HFFc6 (cell line): ENCODE results near the gene DHRSX. TPM values are rescaled to one million over a fixed set of nuclear protein-coding genes. Genes with fewer than 3 reads are reported as not detected.

ENCODE experiments used
- DNase-seq: peaks from one replicate; pipeline ENCODE4 v3.0.0-alpha.2; 2018
- H3K27ac Mint-ChIP-seq: 2 replicates; pipeline ENCODE4 v1.8.0; 2020; ENCODE audit warnings: mild to moderate bottlenecking, mixed read lengths
- H3K27me3 Mint-ChIP-seq: 2 replicates; pipeline ENCODE4 v1.8.0; 2021; ENCODE audit warnings: mild to moderate bottlenecking, moderate library complexity, mixed read lengths; ENCODE audit not compliant: insufficient read depth
- H3K36me3 Mint-ChIP-seq: 2 replicates; pipeline ENCODE4 v1.8.0; 2021; ENCODE audit warnings: low read depth, mixed read lengths
- H3K4me1 Mint-ChIP-seq: 2 replicates; pipeline ENCODE4 v1.8.0; 2020; ENCODE audit warnings: low read depth, mixed read lengths
- H3K4me3 Mint-ChIP-seq: 2 replicates; pipeline ENCODE4 v1.8.0; 2020; ENCODE audit warnings: mild to moderate bottlenecking, moderate library complexity, mixed read lengths
- H3K9me3 Mint-ChIP-seq: 2 replicates; pipeline ENCODE4 v1.8.0; 2020; ENCODE audit warnings: mild to moderate bottlenecking, mixed read lengths
- total RNA-seq, 6 experiments: library from RNA; stranded (reverse); fragmentation: NEBNext Ultra II Directional; extraction: Animal tissue kit (Norgen Biotek cat#: 25700); gene quantifications; 2 replicates in 1 of 6; 3 replicates in 5 of 6; pipeline ENCODE4 v1.2.3, GENCODE V29; 2021
- TF ChIP-seq, protein P1 (sequence below): fragments of 200-600 bp; sonication (generic); IDR thresholded peaks from 2 replicates; pipeline ENCODE4 v1.5.0; 2021; ENCODE audit warnings: antibody characterized with exemption, mild to moderate bottlenecking

Gene DHRSX
- total RNA-seq, 6 experiments from 2014 or later, result 19.6 to 27.1 (median 22.9) TPM

DNA sequence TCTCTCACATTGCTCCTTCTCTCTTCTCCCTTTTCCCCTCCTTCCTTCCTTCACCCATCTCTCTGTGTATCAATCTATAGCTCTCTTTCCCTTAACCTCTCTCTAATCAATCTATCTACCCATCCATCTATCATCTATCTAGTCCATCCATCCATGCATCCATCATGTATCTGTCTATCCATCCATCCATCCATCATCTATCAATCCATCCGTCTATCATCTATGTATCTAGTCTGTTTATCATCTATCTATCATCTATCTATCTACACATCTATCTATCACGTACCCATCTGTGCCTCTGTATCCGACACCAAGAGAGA is 307.5 kb downstream of the DHRSX start:
- Mint-ChIP-seq H3K4me1 (peaks cover 3% of the 10 kb centered on the region; the same call in 1 of the 2 replicates), H3K4me3 (no peak overlapping the region), H3K27me3 (peaks cover 1% of the 10 kb centered on the region; the same call in 1 of the 2 replicates), H3K36me3 (peaks cover 2% of the 10 kb centered on the region; the same call in 1 of the 2 replicates), H3K27ac (no peak overlapping the region), H3K9me3 (peaks cover 19% of the 10 kb centered on the region)
- TF ChIP-seq, protein P1, sequence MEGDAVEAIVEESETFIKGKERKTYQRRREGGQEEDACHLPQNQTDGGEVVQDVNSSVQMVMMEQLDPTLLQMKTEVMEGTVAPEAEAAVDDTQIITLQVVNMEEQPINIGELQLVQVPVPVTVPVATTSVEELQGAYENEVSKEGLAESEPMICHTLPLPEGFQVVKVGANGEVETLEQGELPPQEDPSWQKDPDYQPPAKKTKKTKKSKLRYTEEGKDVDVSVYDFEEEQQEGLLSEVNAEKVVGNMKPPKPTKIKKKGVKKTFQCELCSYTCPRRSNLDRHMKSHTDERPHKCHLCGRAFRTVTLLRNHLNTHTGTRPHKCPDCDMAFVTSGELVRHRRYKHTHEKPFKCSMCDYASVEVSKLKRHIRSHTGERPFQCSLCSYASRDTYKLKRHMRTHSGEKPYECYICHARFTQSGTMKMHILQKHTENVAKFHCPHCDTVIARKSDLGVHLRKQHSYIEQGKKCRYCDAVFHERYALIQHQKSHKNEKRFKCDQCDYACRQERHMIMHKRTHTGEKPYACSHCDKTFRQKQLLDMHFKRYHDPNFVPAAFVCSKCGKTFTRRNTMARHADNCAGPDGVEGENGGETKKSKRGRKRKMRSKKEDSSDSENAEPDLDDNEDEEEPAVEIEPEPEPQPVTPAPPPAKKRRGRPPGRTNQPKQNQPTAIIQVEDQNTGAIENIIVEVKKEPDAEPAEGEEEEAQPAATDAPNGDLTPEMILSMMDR, result no peak
- DNase-seq, result no peak

DNA sequence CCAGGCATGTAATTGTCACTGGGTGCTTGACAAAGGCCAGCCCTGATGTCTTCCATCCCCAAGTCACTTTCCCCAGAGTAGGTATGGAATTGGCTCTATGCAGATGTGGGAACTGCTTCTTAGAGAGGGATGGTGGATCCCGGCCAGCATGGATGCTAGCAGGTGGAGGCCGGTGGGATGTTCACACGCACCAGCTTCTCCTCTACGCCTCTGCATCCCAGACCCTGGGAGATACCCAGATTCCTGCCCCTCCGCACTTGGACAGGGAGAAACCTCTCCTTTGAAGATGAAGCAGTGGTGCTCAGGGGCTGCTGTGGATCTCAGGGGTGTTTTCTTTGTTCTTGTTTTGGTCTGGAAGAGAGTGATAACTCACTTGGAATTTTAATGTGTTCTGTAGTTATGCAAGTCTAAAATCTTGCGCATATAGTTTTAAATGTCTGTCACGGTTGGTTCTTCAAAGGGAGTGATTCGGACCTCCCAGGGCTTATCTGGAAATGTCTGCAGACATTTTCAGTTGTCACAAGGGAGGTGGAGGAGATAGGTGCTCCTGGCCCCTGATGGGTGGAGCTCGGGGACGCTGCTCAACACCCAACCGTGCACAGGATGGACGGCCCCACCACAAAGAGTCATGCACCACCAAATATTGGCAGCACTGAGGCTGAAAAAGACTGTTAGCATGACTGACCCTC is 308.0 kb downstream of the DHRSX start:
- no peak for DNase-seq
- Mint-ChIP-seq H3K36me3 (peaks cover 7% of the 10 kb centered on the region; the same call in 1 of the 2 replicates), H3K27ac (no peak overlapping the region), H3K4me3 (no peak overlapping the region), H3K27me3 (peaks cover 1% of the 10 kb centered on the region; the same call in 1 of the 2 replicates), H3K4me1 (peaks cover 4% of the 10 kb centered on the region; the same call in 1 of the 2 replicates), H3K9me3 (peaks cover 24% of the 10 kb centered on the region)
- TF ChIP-seq, protein P1, result no peak

DNA sequence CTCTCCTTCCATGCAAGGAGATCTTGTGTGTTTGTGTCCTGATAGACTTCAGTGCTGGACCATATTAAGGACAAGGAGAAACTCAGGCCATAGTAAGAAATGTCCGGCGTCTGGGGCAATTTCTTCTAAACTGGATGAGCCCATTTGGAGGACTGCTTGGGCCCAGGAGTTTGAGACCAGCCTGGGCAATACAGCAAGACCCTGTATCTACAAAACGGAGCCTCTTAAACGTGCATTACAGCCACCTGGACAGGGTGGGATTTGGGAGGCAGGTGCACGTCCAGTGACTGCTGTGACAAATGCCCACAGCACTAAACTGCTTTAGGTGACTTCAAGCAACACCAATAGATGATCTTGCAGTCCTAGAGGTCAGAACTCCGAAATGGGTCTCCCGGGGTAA is 311.9 kb downstream of the DHRSX start:
- no peak for DNase-seq
- H3K4me3 Mint-ChIP-seq, result no peak overlapping the region
- peaks cover 4% of the 10 kb centered on the region; the same call in 1 of the 2 replicates for H3K4me1 Mint-ChIP-seq
- H3K36me3 Mint-ChIP-seq, result peaks cover 7% of the 10 kb centered on the region; the same call in 1 of the 2 replicates
- peaks cover 27% of the 10 kb centered on the region for H3K9me3 Mint-ChIP-seq
- TF ChIP-seq, protein P1, result no peak
- peaks cover 1% of the 10 kb centered on the region; the same call in 1 of the 2 replicates for H3K27me3 Mint-ChIP-seq
- no peak overlapping the region for H3K27ac Mint-ChIP-seq

DNA sequence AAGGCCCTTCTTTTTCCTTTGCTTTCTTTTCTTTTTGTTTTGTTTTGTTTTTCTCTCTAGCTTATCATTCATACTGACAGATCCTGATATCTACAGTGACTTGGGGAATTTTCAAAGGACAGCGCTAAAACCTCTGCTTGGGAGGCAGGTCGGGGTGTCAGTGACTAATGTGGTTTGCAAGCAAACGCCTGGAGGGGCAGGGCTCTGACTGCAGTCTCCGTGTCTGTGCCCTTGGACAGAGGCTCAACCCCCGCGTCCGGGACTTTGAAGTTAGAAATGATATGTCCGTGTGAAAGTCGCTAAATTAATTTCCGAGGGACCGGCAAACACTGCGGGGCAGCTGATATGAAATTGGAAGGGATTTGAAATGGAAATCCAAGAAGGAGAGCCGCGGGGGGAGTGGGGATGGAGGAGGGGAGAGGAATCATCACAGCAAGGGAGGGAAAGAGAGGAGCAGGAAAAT is 312.4 kb downstream of the DHRSX start:
- DNase-seq, result peak; percentile 2
- Mint-ChIP-seq H3K36me3 (peaks cover 7% of the 10 kb centered on the region; the same call in 1 of the 2 replicates), H3K4me3 (no peak overlapping the region; the same call in 1 of the 2 replicates), H3K4me1 (peaks cover 4% of the 10 kb centered on the region; the same call in 1 of the 2 replicates), H3K27me3 (peaks cover under 1% of the 10 kb centered on the region; the same call in 1 of the 2 replicates), H3K9me3 (peaks cover 27% of the 10 kb centered on the region), H3K27ac (no peak overlapping the region)
- TF ChIP-seq, protein P1, result no peak

DNA sequence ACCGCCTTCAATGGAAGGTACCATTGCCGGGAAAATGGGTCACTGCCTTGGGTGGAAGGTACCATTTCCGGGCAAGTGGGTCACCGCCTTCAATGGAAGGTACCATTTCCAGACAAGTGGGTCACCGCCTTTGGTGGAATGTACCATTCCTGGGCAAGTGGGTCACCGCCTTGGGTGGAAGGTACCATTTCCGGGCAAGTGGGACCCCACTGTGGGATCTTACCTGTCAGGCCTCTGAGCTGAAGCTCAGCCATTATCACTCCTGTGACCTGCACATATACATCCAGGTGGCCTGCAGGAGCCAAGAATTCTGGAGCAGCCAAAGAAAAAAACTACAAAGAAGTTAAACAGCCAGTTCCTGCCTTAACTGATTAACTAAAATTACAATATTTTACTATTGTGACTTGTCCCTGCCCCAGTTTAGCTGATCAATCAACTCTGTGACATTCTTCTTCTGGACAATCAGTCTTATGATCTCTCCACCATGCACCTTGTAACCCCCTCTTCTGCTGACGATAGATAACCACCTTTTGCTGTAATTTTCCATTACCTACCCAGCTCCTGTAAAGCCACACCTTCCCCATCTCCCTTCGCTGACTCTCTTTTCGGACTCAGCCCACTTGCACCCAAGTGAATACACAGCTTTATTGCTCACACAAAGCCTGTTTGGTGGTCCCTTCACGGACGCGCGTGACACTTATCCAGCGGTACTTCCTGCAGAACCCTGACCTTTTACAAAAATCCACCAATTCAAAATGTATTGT is 313.2 kb downstream of the DHRSX start:
- Mint-ChIP-seq H3K27me3 (no peaks in the 10 kb centered on the region; the same call in 1 of the 2 replicates), H3K36me3 (peaks cover 7% of the 10 kb centered on the region; the same call in 1 of the 2 replicates), H3K9me3 (peaks cover 27% of the 10 kb centered on the region), H3K4me3 (no peak overlapping the region), H3K27ac (no peak overlapping the region), H3K4me1 (peaks cover 4% of the 10 kb centered on the region; the same call in 1 of the 2 replicates)
- DNase-seq, result no peak
- TF ChIP-seq, protein P1, result no peak
